SU-DHL-6 (cell line): ENCODE results near the gene CYP2J2.

Experiments used
- EZH2phosphoT487 ChIP-seq: fragments of 200-600 bp; sonication (generic), shearing (Covaris generic); conservative IDR thresholded peaks from 2 replicates; pipeline ENCODE4 v1.6.1; 2018; ENCODE audit warnings: mild to moderate bottlenecking, antibody characterized with exemption, low read length, moderate library complexity, mixed read lengths
- TF ChIP-seq, protein P1 (sequence below): fragments of 200-600 bp; sonication (generic); IDR thresholded peaks from one replicate; pipeline ENCODE4 v1.5.1; 2017; ENCODE audit warnings: antibody characterized with exemption, mild to moderate bottlenecking, low read length, moderate library complexity; ENCODE audit not compliant: insufficient read depth, poor library complexity, severe bottlenecking

- TF ChIP-seq, protein P1, sequence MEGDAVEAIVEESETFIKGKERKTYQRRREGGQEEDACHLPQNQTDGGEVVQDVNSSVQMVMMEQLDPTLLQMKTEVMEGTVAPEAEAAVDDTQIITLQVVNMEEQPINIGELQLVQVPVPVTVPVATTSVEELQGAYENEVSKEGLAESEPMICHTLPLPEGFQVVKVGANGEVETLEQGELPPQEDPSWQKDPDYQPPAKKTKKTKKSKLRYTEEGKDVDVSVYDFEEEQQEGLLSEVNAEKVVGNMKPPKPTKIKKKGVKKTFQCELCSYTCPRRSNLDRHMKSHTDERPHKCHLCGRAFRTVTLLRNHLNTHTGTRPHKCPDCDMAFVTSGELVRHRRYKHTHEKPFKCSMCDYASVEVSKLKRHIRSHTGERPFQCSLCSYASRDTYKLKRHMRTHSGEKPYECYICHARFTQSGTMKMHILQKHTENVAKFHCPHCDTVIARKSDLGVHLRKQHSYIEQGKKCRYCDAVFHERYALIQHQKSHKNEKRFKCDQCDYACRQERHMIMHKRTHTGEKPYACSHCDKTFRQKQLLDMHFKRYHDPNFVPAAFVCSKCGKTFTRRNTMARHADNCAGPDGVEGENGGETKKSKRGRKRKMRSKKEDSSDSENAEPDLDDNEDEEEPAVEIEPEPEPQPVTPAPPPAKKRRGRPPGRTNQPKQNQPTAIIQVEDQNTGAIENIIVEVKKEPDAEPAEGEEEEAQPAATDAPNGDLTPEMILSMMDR: no peak
- TF ChIP-seq EZH2phosphoT487: no peak
These were observed 48.2 kb downstream of the CYP2J2 start for GRCh38 chr1:59878370-59878769.
